Measurements from ENCODE around the gene CTIF. TPM values are rescaled to one million over a fixed set of nuclear protein-coding genes. Genes with fewer than 3 reads are reported as not detected.

The CTIF gene
- total and polyA plus RNA-seq, 2 experiments from 2014 or later, result 22.1 to 27.9 TPM

DNA sequence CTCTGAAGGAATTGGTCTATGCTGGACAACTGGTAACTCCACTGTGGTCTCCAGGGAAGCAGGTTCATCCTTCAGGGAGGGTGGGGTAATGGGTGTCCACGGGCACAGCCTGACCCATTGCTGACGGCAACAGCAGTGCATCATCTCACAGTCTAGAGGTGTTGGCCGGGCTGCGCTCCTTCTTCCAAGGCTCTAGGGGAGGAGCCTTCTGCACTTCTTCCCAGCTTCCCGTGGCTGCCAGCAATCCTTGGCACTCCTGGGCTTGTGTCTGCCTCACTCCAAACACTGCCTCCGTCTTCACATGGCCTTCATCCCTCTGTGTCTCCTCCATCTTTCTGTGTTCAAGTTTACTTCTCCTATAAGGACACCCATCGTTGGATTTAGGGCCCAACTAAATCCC is 166.2 kb downstream of the CTIF start:
- H3K9me2 ChIP-seq (replicated peaks; ENCODE audit: insufficient read depth), result no peaks in the 10 kb centered on the region
- no peak overlapping the region for H2AFZ ChIP-seq
- TF ChIP-seq, protein P1, sequence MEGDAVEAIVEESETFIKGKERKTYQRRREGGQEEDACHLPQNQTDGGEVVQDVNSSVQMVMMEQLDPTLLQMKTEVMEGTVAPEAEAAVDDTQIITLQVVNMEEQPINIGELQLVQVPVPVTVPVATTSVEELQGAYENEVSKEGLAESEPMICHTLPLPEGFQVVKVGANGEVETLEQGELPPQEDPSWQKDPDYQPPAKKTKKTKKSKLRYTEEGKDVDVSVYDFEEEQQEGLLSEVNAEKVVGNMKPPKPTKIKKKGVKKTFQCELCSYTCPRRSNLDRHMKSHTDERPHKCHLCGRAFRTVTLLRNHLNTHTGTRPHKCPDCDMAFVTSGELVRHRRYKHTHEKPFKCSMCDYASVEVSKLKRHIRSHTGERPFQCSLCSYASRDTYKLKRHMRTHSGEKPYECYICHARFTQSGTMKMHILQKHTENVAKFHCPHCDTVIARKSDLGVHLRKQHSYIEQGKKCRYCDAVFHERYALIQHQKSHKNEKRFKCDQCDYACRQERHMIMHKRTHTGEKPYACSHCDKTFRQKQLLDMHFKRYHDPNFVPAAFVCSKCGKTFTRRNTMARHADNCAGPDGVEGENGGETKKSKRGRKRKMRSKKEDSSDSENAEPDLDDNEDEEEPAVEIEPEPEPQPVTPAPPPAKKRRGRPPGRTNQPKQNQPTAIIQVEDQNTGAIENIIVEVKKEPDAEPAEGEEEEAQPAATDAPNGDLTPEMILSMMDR (IDR thresholded peaks at IDR 0.05; ENCODE audit: poor library complexity), result no peak
- TF ChIP-seq EZH2 (IDR thresholded peaks at IDR 0.05; ENCODE audit: borderline replicate concordance), result no peak
- H3K4me1 ChIP-seq (ENCODE audit: insufficient read depth), result no peaks in the 10 kb centered on the region
- no peak overlapping the region for H3K4me3 ChIP-seq
- H3K27ac ChIP-seq, result no peak overlapping the region
- no peak for DNase-seq (ENCODE audit: low spot score)
- H4K20me1 ChIP-seq (ENCODE audit: insufficient read depth, poor library complexity, severe bottlenecking), result no peaks in the 10 kb centered on the region
- WGBS (ENCODE audit: low lambda C conversion rate, missing lambda C conversion rate), result 93% methylated on average over 7 of the region's 7 CpGs
- no peaks in the 10 kb centered on the region for H3K9me3 ChIP-seq (ENCODE audit: low read depth)
- no peaks in the 10 kb centered on the region for H3K27me3 ChIP-seq
- H3K4me2 ChIP-seq, result no peak overlapping the region
- H3K36me3 ChIP-seq (replicated peaks; ENCODE audit: insufficient read depth, low read depth), result no peaks in the 10 kb centered on the region
- no peaks in the 10 kb centered on the region for H3K79me2 ChIP-seq

DNA sequence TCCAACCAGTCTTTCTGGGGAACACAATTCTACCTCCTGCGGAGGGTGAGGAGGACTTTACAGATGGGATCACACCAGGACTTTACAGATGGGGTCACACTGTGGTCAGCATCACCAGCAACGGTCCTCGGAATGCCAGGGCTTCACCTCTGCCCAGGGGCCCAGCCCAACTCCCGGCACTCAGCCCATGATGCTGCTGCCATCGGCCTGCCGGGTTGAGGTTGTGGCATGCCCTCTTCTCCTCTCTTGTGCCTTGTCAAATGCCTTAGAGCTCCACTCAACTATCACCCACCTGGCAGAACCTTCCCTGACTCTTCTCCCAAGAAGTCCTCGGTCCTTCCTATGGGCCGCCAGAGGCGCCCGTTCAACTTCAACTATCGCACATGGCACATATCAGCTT is 166.7 kb downstream of the CTIF start:
- no peaks in the 10 kb centered on the region for H3K27me3 ChIP-seq
- no peak overlapping the region for H2AFZ ChIP-seq
- H3K9me2 ChIP-seq (replicated peaks; ENCODE audit: insufficient read depth), result no peaks in the 10 kb centered on the region
- no peak overlapping the region for H3K4me2 ChIP-seq
- no peak for DNase-seq (ENCODE audit: low spot score)
- no peak overlapping the region for H3K27ac ChIP-seq
- no peaks in the 10 kb centered on the region for H3K36me3 ChIP-seq (replicated peaks; ENCODE audit: insufficient read depth, low read depth)
- H3K4me1 ChIP-seq (ENCODE audit: insufficient read depth), result no peaks in the 10 kb centered on the region
- no peaks in the 10 kb centered on the region for H3K9me3 ChIP-seq (ENCODE audit: low read depth)
- no peaks in the 10 kb centered on the region for H4K20me1 ChIP-seq (ENCODE audit: insufficient read depth, poor library complexity, severe bottlenecking)
- no peaks in the 10 kb centered on the region for H3K79me2 ChIP-seq
- TF ChIP-seq EZH2 (IDR thresholded peaks at IDR 0.05; ENCODE audit: borderline replicate concordance) (no peak), EZH2phosphoT487 (IDR thresholded peaks at IDR 0.05; ENCODE audit: low read depth, severe bottlenecking, unreplicated experiment) (no peak)
- TF ChIP-seq, protein P1 (IDR thresholded peaks at IDR 0.05; ENCODE audit: poor library complexity), result no peak
- WGBS (ENCODE audit: low lambda C conversion rate, missing lambda C conversion rate), result 97% methylated on average over 11 of the region's 11 CpGs
- no peak overlapping the region for H3K4me3 ChIP-seq

DNA sequence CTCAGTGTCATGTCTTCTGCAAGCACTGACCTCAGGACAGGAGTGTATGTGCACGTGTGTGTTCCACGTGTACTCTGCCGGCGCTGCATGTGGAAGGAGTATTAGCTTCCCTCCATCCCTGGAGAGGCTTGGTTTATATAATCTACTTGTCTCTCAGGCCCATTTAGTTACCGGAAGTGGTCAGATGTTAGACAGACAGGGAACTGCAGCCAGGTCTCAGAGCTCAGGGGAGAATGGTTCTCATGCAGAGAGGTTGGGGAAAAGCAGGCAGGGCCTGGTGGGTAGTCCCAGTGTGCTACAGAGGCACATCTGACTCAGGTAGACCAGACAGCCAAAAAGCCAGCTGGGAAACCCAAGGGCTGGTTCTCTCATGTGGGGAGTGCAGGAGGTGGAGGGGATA is 167.9 kb downstream of the CTIF start:
- Histone ChIP-seq H3K27ac (no peak overlapping the region), H3K4me2 (no peak overlapping the region), H2AFZ (no peak overlapping the region), H4K20me1 (ENCODE audit: insufficient read depth, poor library complexity, severe bottlenecking) (no peaks in the 10 kb centered on the region), H3K9me3 (ENCODE audit: low read depth) (no peaks in the 10 kb centered on the region), H3K9me2 (replicated peaks; ENCODE audit: insufficient read depth) (no peaks in the 10 kb centered on the region), H3K36me3 (replicated peaks; ENCODE audit: insufficient read depth, low read depth) (no peaks in the 10 kb centered on the region), H3K4me3 (no peak overlapping the region), H3K4me1 (ENCODE audit: insufficient read depth) (no peaks in the 10 kb centered on the region), H3K79me2 (peaks cover 2% of the 10 kb centered on the region), H3K27me3 (no peaks in the 10 kb centered on the region)
- 88% methylated on average over 5 of the region's 5 CpGs for WGBS (ENCODE audit: low lambda C conversion rate, missing lambda C conversion rate)
- TF ChIP-seq, protein P1 (IDR thresholded peaks at IDR 0.05; ENCODE audit: poor library complexity), result no peak
- TF ChIP-seq EZH2 (IDR thresholded peaks at IDR 0.05; ENCODE audit: borderline replicate concordance) (no peak), EZH2phosphoT487 (IDR thresholded peaks at IDR 0.05; ENCODE audit: low read depth, severe bottlenecking, unreplicated experiment) (no peak)
- DNase-seq (ENCODE audit: low spot score), result no peak

Data from hepatocyte (in vitro differentiated cells).